CD4-positive, alpha-beta T cell treated with Interleukin-10 for 1 hour (primary cell): ENCODE measurements around the gene IL4R.
"Not testable (repeated sequence)": the region's sequence is repeated elsewhere in the genome, so short reads cannot be mapped to it uniquely, and the experiment has no call there.

ENCODE experiments used
- DNase-seq: peaks from one replicate; pipeline ENCODE4 v3.0.0-alpha.2; 2020

Gene IL4R

DNA sequence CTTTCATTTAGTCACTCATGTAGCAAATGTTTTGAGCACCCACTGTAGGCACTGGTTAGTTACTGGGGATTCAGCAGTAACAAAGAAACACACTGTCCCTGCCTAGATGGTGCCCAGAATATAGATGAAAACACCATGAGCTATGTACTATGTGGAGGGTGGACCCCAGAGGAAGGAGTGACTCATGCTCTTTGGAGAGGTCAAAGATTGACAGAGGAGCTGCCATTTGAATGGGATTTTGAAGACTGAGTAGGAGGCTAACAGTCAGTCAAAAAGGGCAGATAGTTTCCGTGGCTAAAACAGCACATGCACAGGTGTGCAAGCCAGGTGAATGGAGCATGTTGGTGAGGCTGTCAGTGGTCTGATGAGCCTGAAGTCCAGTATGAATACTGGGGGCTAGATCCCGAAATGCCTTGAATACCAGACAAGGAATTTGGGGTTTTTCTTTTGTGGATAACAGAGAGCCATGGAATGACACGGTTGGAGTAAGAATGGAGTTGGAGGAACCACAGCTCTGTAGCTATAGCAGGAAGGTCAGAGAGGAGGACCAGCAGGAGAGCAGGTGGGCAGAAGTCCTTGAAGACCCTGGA is 94.3 kb downstream of the IL4R start:
- DNase-seq, result peak; percentile 41

DNA sequence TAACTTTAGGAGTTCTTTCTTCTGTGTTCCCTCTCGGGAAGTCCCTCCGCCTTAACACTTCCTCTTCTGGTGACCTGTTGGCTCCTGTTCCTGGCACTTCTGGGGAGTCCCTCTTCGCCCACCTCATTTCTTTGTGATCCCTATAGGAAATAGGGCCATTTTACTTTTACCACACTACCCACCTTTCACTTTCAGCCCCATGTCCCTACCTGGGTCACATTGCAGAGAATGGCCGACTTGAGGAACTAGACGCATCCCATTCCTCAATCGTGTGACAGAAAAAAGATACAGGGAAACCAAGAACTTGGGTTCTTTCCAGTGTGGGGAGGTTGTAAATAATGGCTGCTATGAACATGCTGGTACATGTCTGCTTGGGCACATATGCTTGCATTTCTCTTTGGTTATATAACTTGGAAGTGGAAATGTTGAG is 94.8 kb downstream of the IL4R start:
- DNase-seq, result no peak

DNA sequence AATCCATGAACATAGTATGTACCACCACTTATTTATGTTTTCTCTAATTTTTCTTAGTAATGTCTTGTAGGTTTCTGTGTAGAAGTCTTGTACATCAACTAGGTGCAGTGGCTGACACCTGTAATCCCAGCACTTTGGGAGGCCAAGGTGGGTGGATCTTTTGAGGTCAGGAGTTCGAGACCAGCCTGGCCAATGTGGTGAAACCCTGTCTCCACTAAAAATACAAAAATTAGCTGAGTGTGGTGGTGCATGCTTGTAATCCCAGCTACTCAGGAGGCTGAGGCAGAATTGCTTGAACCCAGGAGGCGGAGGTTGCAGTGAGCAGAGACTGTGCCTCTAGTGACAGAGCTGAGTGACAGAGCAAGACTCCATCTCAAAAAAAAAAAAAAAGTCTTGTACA is 96.2 kb downstream of the IL4R start:
- DNase-seq, result not testable (repeated sequence)

DNA sequence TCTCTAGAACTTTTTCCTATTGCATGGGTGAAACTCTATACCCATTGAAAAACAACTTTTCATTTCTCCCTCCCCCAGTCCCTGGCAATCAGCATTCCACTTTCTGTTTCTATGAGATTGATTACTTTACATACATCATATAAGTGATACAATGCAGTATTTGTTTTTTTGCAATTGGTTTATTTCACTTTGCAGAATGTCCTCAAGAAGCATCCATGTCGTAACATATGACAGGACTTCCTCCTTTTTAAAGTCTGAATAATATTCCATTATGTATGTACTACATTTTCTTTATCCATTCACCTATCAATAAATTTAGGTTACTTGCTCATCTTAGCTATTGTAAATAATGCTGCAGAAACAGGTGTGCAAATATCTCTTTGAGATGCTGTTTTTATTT is 97.0 kb downstream of the IL4R start:
- no peak for DNase-seq

DNA sequence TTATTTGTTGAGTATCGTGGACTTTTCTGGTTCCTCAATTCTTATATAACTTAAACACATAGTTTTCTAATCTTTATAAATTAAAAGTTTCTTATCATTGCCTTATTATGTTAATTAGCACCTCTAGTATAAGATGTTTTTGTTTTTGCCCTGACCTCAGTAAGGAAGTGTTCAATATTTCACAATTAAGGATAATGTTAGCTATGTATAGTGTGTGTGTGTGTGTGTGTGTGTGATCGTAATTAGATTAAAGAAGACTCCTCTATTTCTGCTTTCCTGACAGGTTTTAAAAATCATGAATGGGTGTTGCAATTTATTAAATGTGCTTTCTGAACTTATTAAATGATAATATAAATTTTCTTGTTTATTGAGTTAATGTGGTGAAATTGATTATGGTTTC is 100.2 kb downstream of the IL4R start:
- DNase-seq, result no peak
